Measurements from ENCODE around the gene TMEM123.

DNA sequence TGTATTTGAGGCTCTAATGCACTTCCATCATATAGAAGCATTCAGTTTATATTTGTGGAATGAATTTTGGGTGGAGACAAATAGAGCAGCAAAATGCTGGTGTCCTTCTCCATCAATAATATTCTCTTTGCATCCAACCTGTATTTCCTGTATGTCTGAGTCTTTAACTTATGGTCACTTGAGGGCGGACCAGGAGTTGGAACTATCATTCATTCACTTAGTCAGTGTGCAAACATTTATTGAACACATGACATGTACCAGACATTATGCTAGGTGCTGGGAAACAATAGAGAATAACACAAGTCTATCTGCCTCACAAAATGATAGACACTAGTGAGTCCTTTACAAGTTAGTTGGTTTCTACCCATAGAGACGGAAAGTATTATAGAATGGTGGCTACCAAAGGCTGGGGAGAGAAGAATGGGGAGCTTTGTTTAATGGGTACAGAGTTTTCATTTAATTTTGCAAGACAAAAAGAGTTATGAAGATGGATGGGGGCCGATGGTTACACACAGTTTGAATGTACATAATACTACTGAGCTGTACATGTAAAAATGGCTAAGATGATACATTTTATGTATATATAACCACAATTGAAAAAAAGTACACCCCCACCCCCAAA is 4.6 kb upstream of the TMEM123 start:
- TF ChIP-seq YY1 (IDR thresholded peaks at IDR 0.05; ENCODE audit: insufficient read depth, insufficient read length): no peak
- TF ChIP-seq SUZ12 (IDR thresholded peaks at IDR 0.05; ENCODE audit: extremely low read depth, insufficient read depth, insufficient read length): no peak

Data from NT2/D1 (cell line).